Activated CD4-positive, alpha-beta T cell treated with anti-CD3 and anti-CD28 coated beads for 1 hour (primary cell): ENCODE data around the gene ASB6.
A peak's percentile ranks its signal among the peaks of the same experiment; 100 is the strongest.

Experiments used
- DNase-seq: peaks from one replicate; pipeline ENCODE4 v3.0.0-alpha.2; 2020

ASB6 gene

GRCh38 chr9:129641750-129642585, at the start of gene ASB6:
Gene ASB6, minus strand, starts transcription at chr9:129642151. Its CDS starts 152 bp downstream, at chr9:129641999.
- peak; percentile 85 for DNase-seq

- no peak for DNase-seq
Measured at GRCh38 chr9:129688285-129689043, 46.5 kb upstream of the ASB6 start.

GRCh38 chr9:129687391-129687790, 45.4 kb upstream of the ASB6 start:
- DNase-seq, result no peak

GRCh38 chr9:129686736-129687135, 44.8 kb upstream of the ASB6 start:
- DNase-seq, result no peak

GRCh38 chr9:129685933-129686259, 43.9 kb upstream of the ASB6 start:
- no peak for DNase-seq

- no peak for DNase-seq
Measured at GRCh38 chr9:129685220-129685932, 43.4 kb upstream of the ASB6 start.

- DNase-seq, result no peak
Measured at GRCh38 chr9:129682381-129682780, 40.4 kb upstream of the ASB6 start.

GRCh38 chr9:129681924-129682323, 40.0 kb upstream of the ASB6 start:
- no peak for DNase-seq

GRCh38 chr9:129679537-129679936, 37.6 kb upstream of the ASB6 start:
- DNase-seq, result no peak

GRCh38 chr9:129678844-129679243, 36.9 kb upstream of the ASB6 start:
- DNase-seq, result no peak

GRCh38 chr9:129677456-129677855, 35.5 kb upstream of the ASB6 start:
- DNase-seq, result no peak

- DNase-seq, result no peak
Measured at GRCh38 chr9:129676975-129677374, 35.0 kb upstream of the ASB6 start.

GRCh38 chr9:129676287-129676686, 34.3 kb upstream of the ASB6 start:
- no peak for DNase-seq

GRCh38 chr9:129675620-129676019, 33.7 kb upstream of the ASB6 start:
- DNase-seq, result no peak

- DNase-seq, result no peak
Measured at GRCh38 chr9:129674229-129674628, 32.3 kb upstream of the ASB6 start.

GRCh38 chr9:129673602-129674001, 31.7 kb upstream of the ASB6 start:
- no peak for DNase-seq

- no peak for DNase-seq
Measured at GRCh38 chr9:129672702-129673101, 30.8 kb upstream of the ASB6 start.

- DNase-seq, result no peak
Measured at GRCh38 chr9:129671519-129671918, 29.6 kb upstream of the ASB6 start.

- DNase-seq, result no peak
Measured at GRCh38 chr9:129671065-129671464, 29.1 kb upstream of the ASB6 start.

GRCh38 chr9:129669946-129670345, 28.0 kb upstream of the ASB6 start:
- no peak for DNase-seq

GRCh38 chr9:129669141-129669718, 27.3 kb upstream of the ASB6 start:
- no peak for DNase-seq

GRCh38 chr9:129667850-129668249, 25.9 kb upstream of the ASB6 start:
- no peak for DNase-seq

- no peak for DNase-seq
Measured at GRCh38 chr9:129667378-129667777, 25.4 kb upstream of the ASB6 start.
